GM13977 (cell line): Measurements from ENCODE around the gene TAC3.

ENCODE experiments used
- DNase-seq: peaks from one replicate; pipeline ENCODE4 v3.0.0; 2012; ENCODE audit warnings: low spot score
- CTCF ChIP-seq: IDR thresholded peaks from 2 replicates; pipeline ENCODE4 v1.5.1; 2012; ENCODE audit warnings: mild to moderate bottlenecking, control low read depth; ENCODE audit not compliant: insufficient read depth; ENCODE audit errors: extremely low read depth, missing control alignments
- in situ Hi-C: fragments of 300-500 bp; cut with MboI; formaldehyde crosslinking; loops from one replicate; pipeline ENCODE4 v1.12.0; 2022; ENCODE audit warnings: low sequenced_read_pairs, low pct_unique_long_range_greater_than_20kb, mixed read lengths, inconsistent platforms; ENCODE audit not compliant: unreplicated experiment

TAC3 gene

GRCh38 chr12:56998981-56999380 lies 17.3 kb downstream of the TAC3 start:
- TF ChIP-seq CTCF: no peak
- DNase-seq: peak; percentile 85
- in situ Hi-C loops: no loop called here

GRCh38 chr12:56998316-56998715 lies 18.0 kb downstream of the TAC3 start:
- DNase-seq: no peak
- no peak for TF ChIP-seq CTCF
- in situ Hi-C loops: no loop called here

- TF ChIP-seq CTCF: no peak
- no peak for DNase-seq
- in situ Hi-C loops: no loop called here
Observed at GRCh38 chr12:56996793-56997545, 19.4 kb downstream of the TAC3 start.

- DNase-seq: no peak
- in situ Hi-C loops: no loop called here
- no peak for TF ChIP-seq CTCF
Observed at GRCh38 chr12:56995930-56996496, 20.3 kb downstream of the TAC3 start.

GRCh38 chr12:56995201-56995929 lies 21.0 kb downstream of the TAC3 start:
- DNase-seq: no peak
- TF ChIP-seq CTCF: no peak
- in situ Hi-C loops: no loop called here

- no peak for DNase-seq
Observed at GRCh38 chr12:56994231-56994746, 22.0 kb downstream of the TAC3 start.

More at GRCh38 chr12:56994231-56994746, 22.0 kb downstream of the TAC3 start:
- TF ChIP-seq CTCF: no peak
- in situ Hi-C loops: no loop called here
